Stimulated activated CD8-positive, alpha-beta memory T cell treated with anti-CD3 and anti-CD28 coated beads, Interleukin-7, amount 100 ng/mL, for 24 hours (primary cell): ENCODE measurements around the gene IGFALS.

Source experiments
- DNase-seq: peaks from one replicate; pipeline ENCODE4 v3.0.0-alpha.2; 2020; ENCODE audit warnings: low read depth

Gene IGFALS

GRCh38 chr16:1764971-1765370 lies 28.5 kb downstream of the IGFALS start:
- no peak for DNase-seq

- no peak for DNase-seq
Observed at GRCh38 chr16:1763521-1764511, 29.7 kb downstream of the IGFALS start.

GRCh38 chr16:1762879-1763520 lies 30.5 kb downstream of the IGFALS start:
- DNase-seq = no peak

GRCh38 chr16:1762196-1762878 lies 31.2 kb downstream of the IGFALS start:
- DNase-seq = no peak

GRCh38 chr16:1761751-1762150 lies 31.8 kb downstream of the IGFALS start:
- DNase-seq = no peak

GRCh38 chr16:1760911-1761310 lies 32.6 kb downstream of the IGFALS start:
- no peak for DNase-seq

- DNase-seq = no peak
Observed at GRCh38 chr16:1759511-1759910, 34.0 kb downstream of the IGFALS start.

GRCh38 chr16:1758923-1759322 lies 34.6 kb downstream of the IGFALS start:
- DNase-seq = no peak

GRCh38 chr16:1757714-1758461 lies 35.6 kb downstream of the IGFALS start:
- DNase-seq = no peak

GRCh38 chr16:1754204-1754603 lies 39.3 kb downstream of the IGFALS start:
- DNase-seq = no peak

- DNase-seq = no peak
Observed at GRCh38 chr16:1752853-1753252, 40.7 kb downstream of the IGFALS start.

GRCh38 chr16:1751946-1752345 lies 41.6 kb downstream of the IGFALS start:
- DNase-seq = no peak

GRCh38 chr16:1749152-1750117 lies 44.1 kb downstream of the IGFALS start:
- DNase-seq = no peak

GRCh38 chr16:1747934-1748333 lies 45.6 kb downstream of the IGFALS start:
- no peak for DNase-seq

GRCh38 chr16:1746693-1747195 lies 46.8 kb downstream of the IGFALS start:
- DNase-seq = no peak

- no peak for DNase-seq
Observed at GRCh38 chr16:1745900-1746692, 47.4 kb downstream of the IGFALS start.

- no peak for DNase-seq
Observed at GRCh38 chr16:1745181-1745899, 48.2 kb downstream of the IGFALS start.

GRCh38 chr16:1744338-1744840 lies 49.1 kb downstream of the IGFALS start:
- DNase-seq = no peak
